GM15510 (cell line): ENCODE measurements around the gene MYT1.

Experiments used
- POLR2A ChIP-seq: IDR thresholded peaks from 3 replicates; pipeline ENCODE4 v1.6.1; 2011; ENCODE audit warnings: borderline replicate concordance; ENCODE audit not compliant: insufficient read length; ENCODE audit errors: extremely low read depth

The MYT1 gene

DNA sequence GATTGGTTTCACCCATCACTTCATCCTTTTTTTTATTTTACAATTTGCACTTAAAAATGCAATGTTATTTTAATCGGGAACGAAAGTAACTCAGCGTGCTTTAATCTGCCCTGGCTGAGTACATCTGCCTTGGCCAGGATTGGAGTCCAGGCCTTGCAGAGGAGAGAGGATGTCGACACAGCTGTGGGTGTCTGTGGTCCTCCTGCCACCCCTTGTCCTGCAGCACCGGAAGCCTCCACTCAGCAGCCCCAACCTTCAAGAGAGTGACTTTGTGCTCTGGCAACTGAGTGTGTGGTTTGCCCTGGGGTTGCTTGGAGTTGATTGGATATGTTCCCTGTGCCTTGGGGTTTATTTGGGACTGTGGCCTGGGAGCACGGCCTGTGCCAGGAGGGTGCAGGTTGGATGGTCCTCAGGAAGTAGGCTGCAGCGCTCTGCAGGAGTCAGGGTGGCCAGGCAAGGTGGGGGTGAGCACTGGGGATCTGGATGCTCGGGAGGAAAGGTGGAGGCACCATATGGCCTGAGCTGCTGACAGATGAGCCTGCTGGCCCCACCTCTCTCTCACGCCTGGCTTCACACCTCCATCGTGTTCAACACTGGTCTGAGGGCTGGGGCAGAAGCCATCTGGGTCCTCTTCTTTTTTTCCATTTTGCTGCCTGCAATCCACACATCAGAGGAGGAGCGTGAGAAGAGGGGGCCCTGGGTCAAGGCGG lies 4.3 kb downstream of the MYT1 start:
- no peak for TF ChIP-seq POLR2A

DNA sequence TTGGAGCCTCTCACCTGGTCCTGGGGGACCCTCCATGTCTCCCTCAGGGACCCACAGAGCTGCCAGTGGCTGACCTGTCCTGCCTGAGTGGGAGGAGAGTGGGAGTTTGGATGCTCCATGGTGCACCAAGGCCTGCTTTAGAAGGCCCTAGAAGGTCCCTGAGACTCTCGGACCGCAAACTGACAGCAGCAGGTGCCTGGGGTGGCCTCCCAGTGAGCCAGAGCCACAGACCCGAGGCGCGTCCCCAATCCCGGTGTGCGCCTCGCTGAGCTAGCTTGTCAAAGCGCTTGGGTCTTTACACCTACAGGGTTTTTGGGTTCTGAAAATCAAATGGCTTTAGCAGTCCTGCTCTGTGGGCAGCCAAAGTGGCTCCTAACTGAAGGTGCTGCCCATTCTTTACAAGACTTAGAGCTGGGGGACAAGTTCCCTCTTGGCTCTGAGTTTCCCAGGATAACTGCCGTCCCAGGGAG lies 4.9 kb downstream of the MYT1 start:
- TF ChIP-seq POLR2A: no peak

DNA sequence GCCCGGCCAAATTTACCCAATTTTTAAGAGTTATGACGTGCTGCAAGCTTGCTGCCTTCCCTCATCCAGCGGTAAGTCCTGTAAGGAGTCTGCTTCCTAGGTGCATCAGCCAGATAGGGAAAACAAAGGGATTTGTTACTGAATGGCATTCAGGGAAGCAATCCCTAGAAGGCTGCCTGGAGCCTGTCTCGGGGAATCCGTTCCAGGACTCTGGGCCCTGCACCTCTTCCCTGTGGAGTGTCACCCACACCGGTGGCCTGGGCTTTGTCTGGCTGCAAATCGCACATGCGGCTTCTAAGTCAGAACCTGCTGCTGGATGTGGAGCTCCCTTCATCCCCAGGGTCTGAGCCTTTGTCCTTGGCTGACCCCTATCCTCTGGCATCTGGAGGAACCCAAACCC lies 7.0 kb downstream of the MYT1 start:
- TF ChIP-seq POLR2A: no peak

DNA sequence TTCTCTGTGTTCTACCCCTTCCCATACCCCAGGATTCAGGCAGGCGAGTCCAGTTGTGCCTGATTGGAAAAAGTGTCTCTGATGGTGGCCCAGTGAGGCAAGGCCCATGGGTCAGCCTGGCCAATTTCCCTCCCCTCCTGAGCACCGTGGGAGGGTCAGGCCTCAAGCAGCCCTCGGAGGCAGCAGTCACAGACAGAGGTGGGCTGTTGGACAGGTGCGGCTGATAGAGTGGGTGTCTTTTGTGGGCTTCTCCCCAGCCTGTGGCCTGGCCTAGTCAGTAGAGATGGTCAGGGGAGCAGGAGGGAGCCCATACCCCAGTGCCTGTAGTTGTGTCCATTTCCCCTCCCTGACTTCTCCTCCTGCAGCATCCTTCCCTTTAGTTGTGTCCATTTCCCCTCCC lies 8.9 kb downstream of the MYT1 start:
- TF ChIP-seq POLR2A: no peak

DNA sequence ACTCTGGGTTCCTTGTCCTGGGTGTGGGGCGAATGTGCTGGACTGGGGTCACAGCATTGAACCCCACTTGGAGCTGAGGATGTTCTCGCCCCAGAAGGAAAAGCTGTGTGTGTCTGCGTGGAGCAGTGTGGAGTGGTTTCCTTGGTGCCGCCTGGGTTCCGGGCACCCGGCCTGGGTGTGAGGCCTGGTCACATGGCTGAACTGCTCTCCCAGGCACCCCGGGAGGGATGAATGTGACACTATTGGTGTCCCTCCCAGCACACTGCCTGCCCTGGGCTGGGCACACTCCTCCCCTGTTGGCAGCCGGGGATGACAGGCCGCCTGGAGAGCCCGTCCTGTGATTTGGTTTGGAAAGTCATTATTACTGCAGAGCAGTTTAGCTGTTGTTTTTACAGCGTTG lies 12.3 kb downstream of the MYT1 start:
- TF ChIP-seq POLR2A: no peak

DNA sequence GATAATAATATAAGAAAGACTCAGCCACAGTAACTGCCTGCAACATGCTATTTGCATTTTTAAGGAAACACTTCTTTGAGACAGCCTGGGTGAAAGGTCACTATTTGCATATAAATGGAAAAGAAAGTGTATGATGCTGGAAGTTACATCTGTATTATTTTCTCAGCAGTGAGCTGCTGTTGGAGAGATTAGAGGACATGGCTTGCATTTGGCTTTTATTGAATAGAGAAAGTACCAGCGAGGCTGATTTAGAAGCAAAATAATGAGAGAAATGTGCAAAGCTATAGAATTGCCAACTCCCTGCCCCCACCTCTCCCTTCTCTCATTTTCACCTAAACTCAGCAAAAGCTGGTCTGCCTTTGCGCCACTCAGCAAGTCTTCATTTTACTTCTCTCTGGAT lies 12.7 kb downstream of the MYT1 start:
- TF ChIP-seq POLR2A: no peak

DNA sequence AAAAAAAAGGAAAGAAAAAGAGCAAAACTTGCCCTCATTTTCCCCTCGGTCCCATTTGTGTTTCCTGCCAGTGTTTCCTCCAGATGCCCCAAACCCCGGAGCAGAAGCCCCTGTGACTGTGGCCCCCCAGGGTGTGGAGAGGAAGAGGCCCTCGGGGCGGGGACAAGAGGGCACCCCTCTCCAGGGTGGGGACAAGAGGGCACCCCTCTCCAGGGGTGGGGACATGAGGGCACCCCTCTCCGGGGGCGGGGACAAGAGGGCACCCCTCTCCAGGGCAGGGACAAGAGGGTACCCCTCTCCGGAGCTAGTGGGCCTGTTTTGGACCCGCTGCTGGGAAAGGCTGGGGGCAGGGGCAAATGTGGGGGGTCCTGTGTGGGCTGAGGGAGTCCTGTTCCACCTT lies 13.1 kb downstream of the MYT1 start:
- no peak for TF ChIP-seq POLR2A

DNA sequence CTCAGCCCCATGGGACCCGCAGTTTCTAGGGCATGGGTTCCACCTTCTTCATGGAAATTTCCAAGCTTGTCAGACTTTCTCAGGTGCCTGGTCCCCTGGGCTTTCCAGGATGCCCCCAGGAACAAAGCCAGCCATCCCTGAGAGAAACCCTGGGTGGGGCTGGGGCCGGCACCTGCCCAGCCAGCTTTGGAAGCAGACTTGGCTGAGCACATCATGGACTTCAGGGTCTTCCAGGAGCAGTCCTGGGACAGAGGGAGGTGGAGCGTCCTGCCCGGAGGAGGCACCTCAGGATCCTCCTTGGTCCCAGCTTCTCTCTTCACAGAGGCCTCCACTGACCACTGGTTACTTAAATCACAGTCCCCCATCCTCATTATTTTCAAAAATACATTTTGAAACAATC lies 13.5 kb downstream of the MYT1 start:
- no peak for TF ChIP-seq POLR2A

DNA sequence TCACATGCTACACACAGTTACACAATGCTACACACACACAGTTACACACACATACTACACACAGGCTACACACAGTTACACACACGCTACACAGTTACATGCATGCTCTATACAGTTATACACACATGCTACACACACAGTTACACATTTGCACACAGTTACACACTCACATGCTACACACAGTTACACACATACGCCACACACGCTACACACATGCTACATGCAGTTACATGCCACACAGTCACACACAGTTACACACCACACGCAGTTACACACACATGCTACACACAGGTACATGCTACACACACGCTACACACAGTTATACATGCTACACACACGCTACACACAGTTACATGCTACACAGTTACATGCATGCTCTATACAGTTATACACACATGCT lies 15.6 kb downstream of the MYT1 start:
- no peak for TF ChIP-seq POLR2A

DNA sequence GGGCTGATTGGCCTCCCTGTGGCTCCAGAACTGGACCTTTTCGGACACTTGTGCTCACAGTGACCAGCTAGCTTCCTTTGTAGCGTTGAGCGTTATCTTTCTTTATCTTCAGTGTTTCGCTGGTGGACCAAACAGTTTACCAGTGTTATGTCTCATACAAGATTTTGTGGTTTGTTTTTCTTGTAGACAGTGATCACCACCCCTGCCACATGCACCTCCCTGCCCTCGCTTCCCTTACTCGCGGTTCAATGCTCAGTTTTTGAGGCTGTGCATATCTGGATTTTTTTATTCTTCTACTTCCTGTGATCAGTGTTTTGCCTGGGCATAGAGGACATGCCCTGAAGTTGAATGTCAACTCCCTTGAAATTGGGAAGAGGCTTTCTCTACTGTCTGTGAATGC lies 16.4 kb downstream of the MYT1 start:
- TF ChIP-seq POLR2A: no peak

DNA sequence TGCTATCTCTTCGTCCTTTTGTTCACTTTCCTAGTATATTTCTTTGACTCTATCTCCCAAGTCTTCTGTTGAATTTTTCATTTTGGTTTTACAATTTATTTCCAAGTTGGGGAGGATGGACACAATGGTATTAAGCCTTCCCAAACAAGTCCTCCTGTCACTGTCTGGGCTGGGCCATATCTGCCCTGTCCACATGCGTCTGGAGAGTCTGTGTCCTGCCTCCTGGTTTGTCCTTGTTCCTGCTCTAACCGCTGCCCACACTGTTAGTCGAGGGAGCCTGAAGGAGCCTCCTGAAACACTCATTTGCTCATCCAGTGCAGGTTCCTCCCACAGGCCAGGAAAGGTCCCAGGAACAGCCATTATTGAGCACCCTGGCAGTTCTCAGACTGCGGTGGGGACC lies 17.1 kb downstream of the MYT1 start:
- no peak for TF ChIP-seq POLR2A

DNA sequence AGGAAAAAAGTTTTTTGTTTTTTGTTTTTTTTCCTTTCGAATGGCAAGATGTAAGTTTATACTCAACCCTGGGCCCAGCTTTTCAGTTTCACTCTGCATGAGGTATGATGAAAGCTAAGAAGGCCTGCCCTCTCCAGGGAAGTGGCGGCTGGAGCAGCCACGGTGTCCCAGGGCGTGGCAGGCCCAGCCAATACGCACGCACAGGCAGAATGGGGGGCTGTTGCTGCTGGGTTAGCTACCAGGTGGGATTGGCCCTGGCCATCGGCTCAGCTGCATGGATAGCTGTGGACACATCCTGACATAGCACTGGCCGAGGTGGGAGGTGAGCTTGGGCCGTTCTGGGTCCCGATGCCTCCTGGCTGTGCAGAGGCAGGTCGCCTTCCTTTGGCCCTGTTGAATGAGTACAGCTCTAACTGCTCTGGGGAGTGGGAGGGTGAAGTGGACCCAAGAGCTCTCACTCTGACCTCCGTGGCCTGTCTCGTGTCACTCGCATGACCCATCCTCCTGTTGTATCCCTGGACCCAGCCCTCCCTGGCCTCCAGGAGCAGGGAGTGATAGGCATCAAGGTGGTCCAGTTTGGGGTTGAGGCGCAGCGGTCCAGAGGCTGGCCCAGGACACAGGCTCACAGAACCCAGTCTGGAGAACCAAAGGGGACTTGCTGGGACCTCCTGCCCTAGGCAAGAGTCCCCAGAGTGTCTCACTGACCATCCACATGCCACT lies 18.1 kb downstream of the MYT1 start:
- TF ChIP-seq POLR2A: no peak

DNA sequence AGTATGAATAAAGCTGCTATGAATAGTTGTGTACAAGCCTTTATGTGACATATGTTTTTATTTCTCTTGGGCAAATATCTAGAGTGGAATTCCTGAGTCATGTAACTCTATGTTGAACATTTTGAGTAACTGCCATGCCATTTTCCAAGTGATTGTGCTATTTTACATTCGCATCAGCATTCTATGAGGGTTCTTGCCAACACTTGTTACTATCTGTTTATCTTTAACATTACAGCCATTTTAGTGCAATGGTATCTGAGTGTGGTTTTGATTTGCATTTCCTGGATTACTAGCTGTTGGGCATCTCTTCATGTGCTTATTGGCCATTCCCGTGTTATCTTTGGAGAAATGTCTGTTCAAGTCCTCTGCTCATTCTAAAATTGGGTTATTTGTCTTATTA lies 19.1 kb downstream of the MYT1 start:
- TF ChIP-seq POLR2A: no peak

DNA sequence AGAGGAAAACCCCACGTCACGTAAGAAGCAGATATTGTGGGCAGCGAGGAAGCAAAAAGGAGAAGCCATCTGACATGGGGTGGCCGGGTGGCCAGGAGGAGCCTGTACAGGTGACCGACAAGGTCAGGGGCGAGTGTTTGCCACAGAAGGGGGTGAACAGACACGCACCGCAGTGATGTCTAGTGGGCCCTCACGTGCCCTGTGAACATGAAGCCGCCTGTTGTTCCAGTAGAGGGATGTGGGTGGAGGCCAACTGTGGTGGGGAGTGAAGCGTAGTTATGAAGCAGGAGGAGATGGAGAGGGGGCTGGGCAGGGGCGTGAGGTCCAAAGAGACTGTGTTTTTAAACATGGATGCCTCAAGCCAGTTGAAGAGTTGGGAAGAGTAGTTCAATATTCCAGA lies 20.5 kb downstream of the MYT1 start:
- no peak for TF ChIP-seq POLR2A

DNA sequence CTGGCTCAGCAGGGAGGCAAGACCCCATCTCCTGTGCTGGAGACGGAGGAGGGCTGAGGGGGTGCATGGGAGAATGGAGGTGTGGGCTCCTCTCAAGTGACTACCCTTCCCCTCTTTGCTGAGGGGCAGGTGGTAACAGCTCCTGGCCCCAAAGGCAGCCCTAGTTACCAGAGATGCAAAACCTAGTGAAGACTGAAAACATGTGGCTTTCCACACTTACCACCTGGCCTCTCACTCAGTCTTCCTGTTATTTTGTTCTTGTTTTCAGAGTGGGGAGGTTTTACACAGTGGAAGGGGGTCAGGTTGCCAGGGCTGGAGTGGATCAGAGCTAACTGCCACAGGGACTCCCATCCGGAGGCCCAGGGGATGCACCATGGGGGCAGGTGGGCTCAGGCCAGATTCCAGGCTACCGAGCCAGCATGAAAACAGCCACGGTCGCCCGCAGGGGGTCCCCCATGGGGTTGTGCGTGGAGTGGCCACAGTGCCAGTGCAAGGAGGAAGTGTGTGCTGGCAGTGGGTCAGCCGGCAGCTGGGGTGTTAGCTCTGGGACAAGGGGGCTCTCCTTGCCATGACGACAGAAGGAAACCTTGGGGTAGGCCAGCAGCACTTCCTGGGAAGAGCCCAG lies 21.1 kb downstream of the MYT1 start:
- no peak for TF ChIP-seq POLR2A
